VCaP (cell line): ENCODE results near the gene PRKCZ.

Experiments
- H3K27ac ChIP-seq: fragments of 450-650 bp; 2 replicates; pipeline ENCODE4 v1.5.1; 2017
- TF ChIP-seq, protein P1 (sequence below): fragments of 450-650 bp; conservative IDR thresholded peaks from 2 replicates; pipeline ENCODE4 v1.5.1; 2017; ENCODE audit warnings: mild to moderate bottlenecking, moderate library complexity

Gene PRKCZ

DNA sequence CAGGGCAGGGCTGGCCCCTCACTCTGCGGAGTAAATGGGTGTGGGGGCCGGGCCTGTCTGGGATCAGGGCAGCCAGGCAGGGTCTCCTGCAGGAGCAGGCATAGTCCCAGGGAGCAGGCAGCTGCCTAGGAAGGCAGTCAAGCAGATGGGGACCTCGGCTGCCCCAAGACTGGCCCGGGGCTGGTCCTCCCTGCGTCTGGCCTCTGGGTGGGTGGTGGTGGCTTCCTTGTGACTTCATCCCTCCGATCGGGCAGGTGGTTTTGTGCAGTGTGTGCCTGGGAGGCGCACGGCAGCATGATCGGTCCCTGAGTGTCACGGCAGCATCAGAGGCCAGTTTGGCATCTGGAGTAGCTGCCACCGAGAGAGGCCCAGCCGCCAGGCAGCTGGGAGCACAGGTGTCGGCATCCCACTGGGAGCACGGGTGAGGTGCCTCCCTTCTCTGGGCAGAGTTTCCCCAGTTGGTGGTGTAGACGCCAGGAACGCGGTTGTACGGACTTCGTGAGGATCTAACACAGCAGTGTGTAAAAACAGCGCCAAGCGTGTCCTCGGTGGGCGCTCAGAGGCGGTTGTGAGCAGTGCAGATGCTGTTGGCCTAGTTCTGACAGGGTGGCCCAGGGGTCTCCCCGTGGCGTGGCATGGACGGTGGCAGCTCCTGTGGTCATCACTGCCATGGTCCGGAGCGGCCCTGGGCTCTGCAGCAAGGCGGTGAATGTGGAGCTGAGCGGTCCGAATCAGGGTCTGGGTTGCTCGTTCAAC, 45.9 kb downstream of the PRKCZ start:
- TF ChIP-seq, protein P1, sequence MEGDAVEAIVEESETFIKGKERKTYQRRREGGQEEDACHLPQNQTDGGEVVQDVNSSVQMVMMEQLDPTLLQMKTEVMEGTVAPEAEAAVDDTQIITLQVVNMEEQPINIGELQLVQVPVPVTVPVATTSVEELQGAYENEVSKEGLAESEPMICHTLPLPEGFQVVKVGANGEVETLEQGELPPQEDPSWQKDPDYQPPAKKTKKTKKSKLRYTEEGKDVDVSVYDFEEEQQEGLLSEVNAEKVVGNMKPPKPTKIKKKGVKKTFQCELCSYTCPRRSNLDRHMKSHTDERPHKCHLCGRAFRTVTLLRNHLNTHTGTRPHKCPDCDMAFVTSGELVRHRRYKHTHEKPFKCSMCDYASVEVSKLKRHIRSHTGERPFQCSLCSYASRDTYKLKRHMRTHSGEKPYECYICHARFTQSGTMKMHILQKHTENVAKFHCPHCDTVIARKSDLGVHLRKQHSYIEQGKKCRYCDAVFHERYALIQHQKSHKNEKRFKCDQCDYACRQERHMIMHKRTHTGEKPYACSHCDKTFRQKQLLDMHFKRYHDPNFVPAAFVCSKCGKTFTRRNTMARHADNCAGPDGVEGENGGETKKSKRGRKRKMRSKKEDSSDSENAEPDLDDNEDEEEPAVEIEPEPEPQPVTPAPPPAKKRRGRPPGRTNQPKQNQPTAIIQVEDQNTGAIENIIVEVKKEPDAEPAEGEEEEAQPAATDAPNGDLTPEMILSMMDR: no peak
- H3K27ac ChIP-seq: no peak overlapping the region

DNA sequence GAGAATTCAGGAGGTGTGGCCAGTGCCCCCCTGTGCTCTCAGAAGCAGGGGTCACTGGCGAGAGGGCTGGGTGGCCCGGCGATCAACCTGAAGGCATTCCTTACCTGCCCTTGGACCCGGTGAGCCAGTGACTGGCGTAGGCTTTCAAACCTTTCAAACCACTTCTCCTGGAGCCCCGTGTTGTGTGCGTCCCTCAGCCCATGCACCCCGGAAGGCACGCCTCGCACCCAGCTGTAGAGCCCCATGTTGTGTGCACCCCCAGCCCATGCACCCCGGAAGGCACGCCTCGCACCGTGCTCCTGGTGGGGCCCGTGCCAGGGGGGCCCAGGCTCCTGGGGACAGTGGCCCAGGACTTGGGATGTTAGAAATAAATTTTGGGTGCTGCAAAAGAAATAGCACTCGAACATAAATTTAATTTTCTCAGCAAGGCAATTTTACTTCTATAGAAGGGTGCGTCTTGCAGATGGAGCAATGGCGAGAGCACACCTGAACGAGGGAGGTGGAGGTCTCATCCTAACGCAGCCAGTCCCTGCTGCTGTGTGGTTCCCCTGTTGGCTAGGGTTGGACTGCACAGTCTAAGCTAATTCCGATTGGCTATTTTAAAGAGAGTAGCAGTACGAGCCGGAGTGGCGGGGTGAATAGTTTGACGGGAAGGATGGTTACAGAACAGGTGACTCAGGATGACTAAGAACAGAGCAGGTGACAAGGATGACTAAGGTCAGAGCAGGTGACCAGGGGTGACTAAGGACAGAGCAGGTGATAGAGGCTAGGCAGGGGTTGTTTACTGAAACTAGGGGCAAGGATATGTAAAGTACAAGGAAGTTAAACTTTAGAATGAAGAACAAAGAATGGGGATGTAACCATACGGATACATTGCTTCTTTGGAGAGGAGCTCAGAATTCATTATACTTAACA, 47.4 kb downstream of the PRKCZ start:
- TF ChIP-seq, protein P1: no peak
- H3K27ac ChIP-seq: no peak overlapping the region

DNA sequence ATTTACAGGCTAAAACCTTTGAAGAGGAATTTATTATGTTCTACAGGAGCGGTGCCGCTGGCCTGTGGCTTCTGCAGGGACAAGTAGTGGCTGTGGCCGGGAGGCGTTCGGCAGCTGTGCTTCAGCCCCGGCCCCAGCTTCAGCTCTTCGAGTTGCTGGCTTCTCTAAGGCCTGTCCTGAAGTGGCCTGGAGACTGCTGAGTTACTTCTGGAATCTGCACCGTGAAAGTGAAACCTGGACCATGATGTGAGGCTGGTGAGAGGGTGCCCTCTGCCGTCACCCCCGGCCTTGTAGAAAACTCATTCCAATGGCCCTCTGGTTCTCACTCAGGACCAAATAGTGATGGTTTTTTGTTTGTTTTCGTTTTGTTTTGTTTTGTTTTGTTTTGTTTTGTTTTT, 48.1 kb downstream of the PRKCZ start:
- H3K27ac ChIP-seq: no peak overlapping the region
- TF ChIP-seq, protein P1: no peak

DNA sequence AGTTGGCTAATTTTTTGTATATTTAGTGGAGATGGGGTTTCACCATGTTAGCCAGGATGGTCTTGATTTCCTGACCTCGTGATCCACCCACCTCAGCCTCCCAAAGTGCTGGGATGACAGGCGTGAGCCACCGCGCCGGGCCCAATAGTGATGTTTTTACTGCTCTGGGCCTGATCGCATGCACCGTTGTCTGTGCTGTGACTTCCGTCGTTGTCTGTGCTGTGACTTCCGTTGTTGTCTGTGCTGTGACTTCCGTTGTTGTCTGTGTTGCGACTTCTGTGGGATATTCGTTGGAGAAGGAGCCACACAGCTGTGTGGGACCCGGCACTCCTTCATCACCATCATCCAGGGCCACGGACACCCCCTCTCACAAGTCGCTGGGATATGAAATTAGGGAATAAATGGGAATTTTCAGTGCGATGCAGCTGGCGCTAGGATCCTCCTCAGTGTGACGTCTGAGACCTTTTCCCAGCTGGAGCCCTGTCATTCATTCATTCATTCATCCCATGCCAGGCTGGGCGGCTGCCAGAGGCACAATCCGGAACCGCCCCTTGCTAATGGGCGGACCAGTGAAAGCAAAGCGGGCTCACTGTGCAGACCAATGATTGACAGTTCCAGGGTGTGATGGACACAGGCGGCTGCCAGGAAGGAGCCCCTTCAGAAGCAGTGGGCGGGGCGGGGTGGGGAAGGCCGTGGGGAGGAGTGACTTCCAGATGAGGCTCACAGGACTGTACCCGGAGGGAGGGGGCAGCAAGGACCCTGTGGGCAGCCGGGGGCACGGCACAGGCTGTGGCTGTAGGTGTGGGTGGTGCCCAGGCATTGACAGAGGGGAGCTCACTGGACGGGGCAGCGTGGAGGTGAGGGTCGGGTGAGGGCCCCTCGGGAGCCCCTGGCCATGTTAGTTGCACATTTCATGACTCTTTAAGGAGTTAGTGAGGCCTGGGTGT, 48.9 kb downstream of the PRKCZ start:
- TF ChIP-seq, protein P1: no peak
- H3K27ac ChIP-seq: no peak overlapping the region

DNA sequence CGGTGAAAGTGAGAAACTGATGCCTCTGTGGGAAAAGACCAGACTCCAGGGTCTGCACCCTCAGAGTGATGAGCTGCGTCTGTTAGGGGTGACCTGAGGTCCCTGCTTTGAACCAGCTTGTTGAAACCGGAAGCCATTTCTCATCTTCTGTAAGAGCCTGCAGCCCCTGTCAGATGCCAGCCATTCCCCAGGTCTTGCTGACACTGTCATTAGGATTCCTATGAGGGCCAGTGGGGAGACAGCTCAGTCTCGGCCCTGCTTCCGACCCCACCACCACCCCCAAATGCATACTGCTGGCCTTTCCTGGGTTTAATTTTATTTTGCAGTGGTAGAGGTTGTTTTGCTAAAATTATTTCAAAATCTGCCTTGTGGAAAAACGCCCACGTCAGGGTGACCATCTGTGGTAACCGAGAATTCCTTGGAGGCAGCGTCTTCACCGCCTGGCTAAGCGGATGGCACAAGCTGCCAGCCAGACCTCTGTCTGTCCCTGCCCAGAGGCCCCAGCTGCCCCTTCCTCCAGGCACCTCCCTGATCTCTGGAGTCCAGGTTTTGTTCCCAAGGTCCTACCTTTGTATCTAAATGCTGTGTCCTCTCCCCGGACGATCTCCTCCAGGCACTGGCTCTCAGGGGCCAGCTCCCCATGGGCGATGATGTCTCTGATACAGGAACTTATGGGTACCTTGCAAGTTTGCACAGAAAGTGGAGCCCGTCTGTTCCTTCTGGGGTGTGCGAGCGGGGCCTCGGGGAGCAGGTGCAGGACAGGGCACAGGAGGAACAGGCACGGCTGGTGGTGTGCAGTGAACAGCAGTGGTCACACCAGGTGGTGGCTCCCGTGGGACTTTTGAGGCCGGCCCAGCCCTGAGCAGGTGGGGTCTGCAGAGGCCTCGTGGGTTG, 49.9 kb downstream of the PRKCZ start:
- H3K27ac ChIP-seq: no peak overlapping the region
- TF ChIP-seq, protein P1: no peak

DNA sequence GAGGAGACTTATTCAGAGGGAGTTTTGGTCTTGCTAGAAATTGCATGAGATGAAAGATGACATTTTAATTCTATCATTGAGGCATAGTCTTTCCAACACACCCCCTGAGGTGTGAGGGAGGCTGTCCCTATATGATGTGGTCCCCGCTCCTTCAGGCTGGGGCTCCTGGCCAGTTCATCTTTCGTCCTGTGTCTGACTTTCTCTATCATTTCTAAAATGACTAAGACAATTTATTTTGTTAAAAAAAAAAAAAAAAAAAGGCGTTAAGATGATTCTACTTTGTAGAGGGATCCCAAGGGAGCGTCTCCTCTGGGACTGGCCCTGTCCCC, 50.5 kb downstream of the PRKCZ start:
- H3K27ac ChIP-seq: no peak overlapping the region
- TF ChIP-seq, protein P1: no peak
